Measurements from ENCODE around the gene TEAD2.
"Not testable (repeated sequence)": the region's sequence is repeated elsewhere in the genome, so short reads cannot be mapped to it uniquely, and the experiment has no call there.

The TEAD2 gene

DNA sequence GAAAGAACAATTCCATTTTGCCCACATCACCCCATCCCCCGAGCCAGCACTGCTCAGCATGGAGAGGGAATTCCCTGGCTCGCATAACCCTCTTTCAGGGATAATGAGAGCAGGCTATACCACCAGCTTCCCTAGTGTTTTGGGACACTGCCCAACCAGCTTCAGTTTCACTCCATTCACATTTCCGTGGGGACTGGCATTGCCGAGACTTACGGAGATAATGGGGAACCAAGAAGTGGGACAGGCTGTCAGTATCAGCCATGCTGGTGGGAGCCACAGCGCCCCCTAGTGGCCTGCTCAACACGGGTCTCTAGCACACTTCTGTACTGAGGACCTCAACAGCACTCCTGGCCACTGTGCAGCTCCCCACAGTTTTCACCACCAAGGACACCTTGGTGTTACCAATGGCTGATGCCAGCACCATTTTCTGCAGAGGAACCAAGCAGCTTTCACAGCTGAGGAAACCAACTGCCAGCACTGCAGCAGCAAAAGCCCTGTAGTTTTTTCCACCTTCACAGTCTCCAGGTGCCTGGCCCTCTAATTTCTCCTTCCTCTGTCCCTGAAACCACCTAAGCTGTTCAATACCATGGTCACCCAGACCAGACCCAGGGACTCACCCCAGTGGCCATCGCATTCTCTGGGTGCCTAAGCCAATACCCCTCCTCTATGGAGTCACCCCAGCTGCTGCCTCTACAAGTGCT lies 60.9 kb downstream of the TEAD2 start:
- TF ChIP-seq, protein P1, sequence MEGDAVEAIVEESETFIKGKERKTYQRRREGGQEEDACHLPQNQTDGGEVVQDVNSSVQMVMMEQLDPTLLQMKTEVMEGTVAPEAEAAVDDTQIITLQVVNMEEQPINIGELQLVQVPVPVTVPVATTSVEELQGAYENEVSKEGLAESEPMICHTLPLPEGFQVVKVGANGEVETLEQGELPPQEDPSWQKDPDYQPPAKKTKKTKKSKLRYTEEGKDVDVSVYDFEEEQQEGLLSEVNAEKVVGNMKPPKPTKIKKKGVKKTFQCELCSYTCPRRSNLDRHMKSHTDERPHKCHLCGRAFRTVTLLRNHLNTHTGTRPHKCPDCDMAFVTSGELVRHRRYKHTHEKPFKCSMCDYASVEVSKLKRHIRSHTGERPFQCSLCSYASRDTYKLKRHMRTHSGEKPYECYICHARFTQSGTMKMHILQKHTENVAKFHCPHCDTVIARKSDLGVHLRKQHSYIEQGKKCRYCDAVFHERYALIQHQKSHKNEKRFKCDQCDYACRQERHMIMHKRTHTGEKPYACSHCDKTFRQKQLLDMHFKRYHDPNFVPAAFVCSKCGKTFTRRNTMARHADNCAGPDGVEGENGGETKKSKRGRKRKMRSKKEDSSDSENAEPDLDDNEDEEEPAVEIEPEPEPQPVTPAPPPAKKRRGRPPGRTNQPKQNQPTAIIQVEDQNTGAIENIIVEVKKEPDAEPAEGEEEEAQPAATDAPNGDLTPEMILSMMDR (IDR thresholded peaks at IDR 0.05; ENCODE audit: extremely low read depth, missing control alignments) = peak; percentile 95
- peak; percentile 86 for DNase-seq (ENCODE audit: low spot score)

DNA sequence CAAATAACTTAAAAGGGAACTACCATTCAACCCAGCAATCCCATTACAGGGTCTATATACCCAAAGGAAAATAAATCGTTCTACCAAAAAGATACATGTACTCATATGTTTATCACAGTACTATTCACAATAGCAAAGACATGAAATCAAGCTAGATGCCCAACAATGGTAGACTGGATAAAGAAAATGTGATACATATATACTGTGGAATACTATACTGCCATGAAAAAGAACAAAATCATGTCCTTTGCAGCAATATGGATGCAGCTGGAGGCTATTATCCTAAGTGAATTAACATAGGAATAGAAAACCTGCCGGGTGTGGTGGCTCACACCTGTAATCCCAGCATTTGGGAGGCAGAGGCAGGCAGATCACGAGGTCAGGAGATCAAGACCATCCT lies 63.6 kb downstream of the TEAD2 start:
- not testable (repeated sequence) for DNase-seq (ENCODE audit: low spot score)

DNA sequence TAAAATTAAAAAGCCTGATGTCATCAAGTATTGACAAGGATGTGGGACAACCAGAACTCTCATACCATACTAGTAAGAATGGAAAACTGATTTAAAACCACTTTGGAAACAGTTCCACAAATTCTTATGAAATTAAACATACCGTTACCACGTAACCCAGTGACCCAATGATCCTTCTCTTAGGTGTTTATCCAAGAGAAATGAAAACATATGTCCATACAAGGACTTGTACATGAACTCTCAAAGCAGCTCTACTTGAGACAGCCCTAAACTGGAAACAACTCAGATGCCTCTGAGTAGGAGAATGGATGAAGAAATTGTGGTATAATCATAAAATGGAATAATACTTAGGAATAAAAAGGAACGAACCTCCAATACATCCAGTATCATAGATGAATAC lies 64.8 kb downstream of the TEAD2 start:
- TF ChIP-seq, protein P1 (IDR thresholded peaks at IDR 0.05; ENCODE audit: extremely low read depth, missing control alignments) = no peak
- DNase-seq (ENCODE audit: low spot score) = no peak

DNA sequence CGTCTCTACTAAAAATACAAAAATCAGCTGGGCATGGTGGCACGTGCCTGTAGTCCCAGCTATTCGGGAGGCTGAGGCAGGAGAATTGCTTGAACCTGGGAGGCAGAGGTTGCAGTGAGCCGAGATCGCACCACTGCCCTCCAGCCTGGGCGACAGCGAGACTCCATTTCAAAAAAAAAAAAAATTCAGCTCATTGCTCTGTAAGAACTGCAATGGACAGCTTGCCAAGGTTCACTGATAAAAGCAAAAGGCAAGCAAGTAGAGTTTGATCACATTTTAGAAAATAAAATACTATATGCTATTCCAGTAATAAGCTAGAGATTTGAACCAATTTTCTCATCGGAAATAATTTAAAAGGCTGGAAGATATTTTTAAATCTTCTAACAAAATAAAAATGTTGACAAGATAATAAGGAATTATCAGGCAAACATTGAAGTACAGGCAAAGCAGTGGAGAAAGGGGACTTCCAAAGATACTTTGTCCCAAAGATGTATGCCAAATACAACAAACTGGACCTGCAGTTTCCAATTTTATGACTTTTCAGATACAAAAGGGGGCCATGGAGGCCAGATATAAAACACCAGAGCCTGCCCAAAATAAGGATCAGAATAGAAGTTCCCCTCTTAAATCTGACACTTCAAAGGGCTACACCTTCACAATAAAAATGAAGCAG lies 66.9 kb downstream of the TEAD2 start:
- TF ChIP-seq, protein P1 (IDR thresholded peaks at IDR 0.05; ENCODE audit: extremely low read depth, missing control alignments) = no peak
- no peak for DNase-seq (ENCODE audit: low spot score)

DNA sequence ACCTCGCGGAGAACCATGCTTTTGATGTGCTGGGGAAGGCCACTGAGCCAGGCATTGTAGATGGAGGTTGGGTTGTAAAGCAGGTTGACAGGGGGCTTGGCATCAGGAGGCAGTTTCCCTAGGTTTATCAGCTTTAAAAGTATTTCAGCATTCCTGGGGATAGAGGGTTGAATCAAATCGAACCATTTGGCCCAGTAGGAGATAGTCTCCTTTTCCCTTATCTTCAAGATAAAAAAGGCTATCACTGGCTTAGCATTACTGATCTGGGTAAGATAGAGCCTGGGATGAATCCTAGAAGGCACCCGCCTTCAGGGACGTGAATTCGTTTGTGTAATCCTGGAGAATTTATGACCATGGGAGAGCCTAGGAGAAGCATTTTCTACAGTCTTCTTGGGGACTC lies 67.8 kb downstream of the TEAD2 start:
- DNase-seq (ENCODE audit: low spot score) = no peak
- TF ChIP-seq, protein P1 (IDR thresholded peaks at IDR 0.05; ENCODE audit: extremely low read depth, missing control alignments) = no peak

All from GM20000 (cell line).